Coronary artery (tissue), 2 donors: ENCODE measurements around the gene IFNA8.

Experiments used
- DNase-seq: peaks from one replicate; pipeline ENCODE4 v3.0.0-alpha.2; 2017; ENCODE audit warnings: low spot score
- H3K27ac ChIP-seq, 2 donors: fragments of 200-600 bp; sonication (generic); one replicate each; pipeline ENCODE4 v1.5.1; 2016 to 2019
- H3K4me3 ChIP-seq: fragments of 200-600 bp; sonication (generic); 2 replicates; pipeline ENCODE4 v1.5.1; 2016; ENCODE audit warnings: mild to moderate bottlenecking, moderate library complexity
- CTCF ChIP-seq: fragments of 200-600 bp; sonication (generic); IDR thresholded peaks from one replicate; pipeline ENCODE4 v1.5.1; 2019; ENCODE audit warnings: antibody characterized with exemption

Gene IFNA8

DNA sequence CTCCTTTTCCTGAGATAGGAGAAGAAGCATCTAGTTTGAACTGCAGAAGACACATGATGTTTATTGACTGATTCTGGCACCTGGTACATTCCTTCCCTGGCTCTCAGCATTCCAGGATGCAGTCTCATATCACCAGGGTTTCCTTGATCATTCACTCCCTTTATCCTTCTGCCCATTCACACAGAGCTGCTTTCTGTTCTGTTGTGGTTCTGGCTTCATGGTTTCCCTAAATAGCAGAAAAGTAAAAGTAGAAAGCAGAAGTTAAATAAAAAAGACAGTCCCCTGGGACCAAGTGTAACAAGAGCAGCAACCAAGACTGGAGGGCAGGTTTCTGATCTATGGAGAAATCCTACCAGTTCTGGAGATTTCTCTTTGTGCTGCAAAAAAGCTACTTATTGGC lies 3.2 kb downstream of the IFNA8 start:
- no peak for TF ChIP-seq CTCF
- Histone ChIP-seq H3K4me3 (no peak overlapping the region), H3K27ac (no peak overlapping the region)
- DNase-seq = no peak

- TF ChIP-seq CTCF = no peak
- no peak overlapping the region for H3K27ac ChIP-seq
- DNase-seq = no peak
- H3K4me3 ChIP-seq = no peak overlapping the region
These were observed 4.2 kb downstream of the IFNA8 start for GRCh38 chr9:21413151-21413550.

DNA sequence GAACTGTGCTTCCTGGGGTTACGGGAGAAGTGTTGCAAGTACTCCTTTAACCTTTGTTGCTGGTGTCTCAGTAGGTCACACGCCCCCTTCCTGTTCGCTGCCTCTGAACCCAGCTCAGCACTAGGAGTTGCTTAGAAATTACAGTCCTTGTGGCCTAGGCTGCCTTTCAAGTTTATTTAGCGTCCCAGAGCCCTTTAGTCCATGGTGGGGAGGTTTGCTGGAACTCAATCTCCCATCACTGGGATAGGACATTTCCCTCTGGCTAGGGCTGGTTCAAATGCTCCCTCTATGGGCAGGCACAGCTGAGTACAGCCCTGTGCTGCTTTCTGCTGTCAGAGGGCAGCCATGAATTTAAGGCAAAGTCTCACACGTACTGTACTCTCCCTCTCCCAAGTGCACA lies 4.7 kb downstream of the IFNA8 start:
- Histone ChIP-seq H3K27ac (no peak overlapping the region), H3K4me3 (no peak overlapping the region)
- TF ChIP-seq CTCF = no peak
- DNase-seq = no peak

GRCh38 chr9:21414220-21414940 lies 5.5 kb downstream of the IFNA8 start:
- no peak for DNase-seq
- Histone ChIP-seq H3K4me3 (no peak overlapping the region), H3K27ac (no peak overlapping the region)
- no peak for TF ChIP-seq CTCF

GRCh38 chr9:21415493-21416267 lies 6.8 kb downstream of the IFNA8 start:
- no peak for TF ChIP-seq CTCF
- H3K27ac ChIP-seq = no peak overlapping the region
- H3K4me3 ChIP-seq = no peak overlapping the region
- DNase-seq = no peak

DNA sequence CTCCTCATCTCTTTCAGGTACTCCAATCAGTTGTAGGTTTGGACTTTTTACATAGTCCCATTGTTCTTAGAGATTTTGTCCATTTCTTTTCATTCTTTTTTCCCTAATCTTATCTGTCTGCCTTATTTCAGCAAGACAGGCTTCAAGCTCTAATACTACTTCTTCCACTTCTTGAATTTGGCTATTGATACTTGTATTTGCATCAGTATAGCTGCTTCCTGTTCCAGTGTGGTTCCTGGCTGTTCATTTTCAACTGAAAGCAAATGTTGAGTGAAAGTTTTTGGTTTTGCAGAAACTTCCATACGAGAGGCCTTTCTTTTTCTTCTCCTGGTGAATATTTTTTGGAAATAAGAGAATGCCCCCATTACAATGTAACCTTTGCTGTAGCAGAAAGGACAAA lies 19.3 kb downstream of the IFNA8 start:
- no peak overlapping the region for H3K4me3 ChIP-seq
- no peak overlapping the region for H3K27ac ChIP-seq
- no peak for TF ChIP-seq CTCF
- DNase-seq = no peak

DNA sequence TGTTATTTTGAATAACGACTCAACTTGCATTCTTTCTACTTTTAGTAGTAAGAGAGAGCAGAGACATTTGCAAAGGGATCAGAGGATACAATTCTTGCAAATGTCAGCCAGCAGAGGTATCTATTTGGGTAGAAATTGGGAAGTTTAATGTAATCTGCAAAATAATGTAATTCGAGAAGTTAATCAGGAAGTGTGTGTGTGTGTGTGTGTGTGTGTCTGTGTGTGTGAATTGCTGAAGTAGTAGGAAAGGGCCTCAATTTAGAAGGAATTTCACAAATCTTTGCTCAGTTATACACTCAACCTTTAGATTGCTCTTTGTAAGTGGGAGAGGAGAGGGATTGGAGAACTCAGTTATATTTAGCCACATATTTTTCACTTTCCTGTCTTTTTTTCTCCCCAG lies 20.3 kb downstream of the IFNA8 start:
- no peak for DNase-seq
- TF ChIP-seq CTCF = no peak
- no peak overlapping the region for H3K4me3 ChIP-seq

More for the DNA sequence above, 20.3 kb downstream of the IFNA8 start:
- no peak overlapping the region for H3K27ac ChIP-seq
